ENCODE measurements around the gene CADPS. TPM values are rescaled to one million over a fixed set of nuclear protein-coding genes. Genes with fewer than 3 reads are reported as not detected.

Gene CADPS
- polyA plus RNA-seq (not detected in 3 replicates), polyA minus RNA-seq (not detected in 3 replicates)
- polyA plus RNA-seq (2011; ENCODE audit: low read depth), result not detected
- polyA plus RNA-seq (2011; cell fraction: cytosol; rRNA removed), result not detected in 2 replicates
- polyA plus RNA-seq (2011; cell fraction: nucleus; rRNA removed), result 0.04 and 0.38 TPM in 2 replicates
- not detected in 2 replicates for polyA plus RNA-seq (2012; ENCODE audit: low replicate concordance)
- polyA minus RNA-seq (2011; cell fraction: cytosol; rRNA and poly(A)+ RNA removed), result not detected
- polyA minus RNA-seq (2011; cell fraction: nucleus; rRNA and poly(A)+ RNA removed), result not detected in 2 replicates

DNA sequence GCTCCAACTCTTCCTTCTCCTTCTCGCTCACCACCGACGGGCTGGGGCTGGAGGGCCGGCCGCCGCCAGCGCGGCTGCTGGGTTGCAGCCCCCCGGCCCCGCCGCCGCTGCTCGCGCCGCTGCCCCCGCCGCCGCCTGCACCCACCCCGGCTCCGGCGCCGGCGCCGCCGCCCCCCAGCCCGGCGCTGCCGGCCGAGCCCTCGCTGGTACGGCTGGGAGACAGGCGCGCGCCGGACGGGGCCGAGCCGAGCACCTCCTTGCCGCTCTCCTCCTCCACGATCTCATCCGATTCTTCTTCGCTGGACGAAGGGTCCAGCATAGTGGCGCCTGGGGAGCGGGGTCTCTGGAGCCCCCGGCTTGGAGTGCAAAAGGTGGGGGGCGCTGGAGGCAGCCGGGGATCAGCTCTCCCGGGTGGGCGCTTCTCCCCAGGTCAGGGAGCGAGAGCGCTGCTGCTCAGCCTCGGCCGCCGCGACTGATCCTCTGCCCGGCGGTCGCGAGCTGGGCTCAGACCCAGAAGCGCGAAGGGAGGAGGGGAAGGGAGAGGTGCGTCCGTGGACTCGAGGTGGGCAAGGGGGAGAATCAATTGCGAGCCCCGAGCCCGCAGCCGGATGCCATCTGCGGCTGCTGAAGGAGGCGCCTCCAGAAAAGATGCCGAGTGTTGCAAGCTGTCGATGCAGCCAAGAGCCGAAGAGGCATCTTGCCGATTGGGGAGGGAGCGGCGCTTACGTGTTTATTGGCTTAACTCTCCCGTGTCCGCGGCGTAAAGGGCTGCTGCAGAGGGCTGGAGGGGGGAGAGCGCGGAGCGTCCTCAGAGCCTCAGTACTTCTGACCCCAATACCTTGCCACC lies at the start of gene CADPS:
Gene CADPS (minus strand): TSS at position 706 of the 847 bp plus-strand sequence. CDS start 387 bp downstream, at position 319.
- peaks cover 9% of the 10 kb centered on the region for H3K4me1 ChIP-seq (ENCODE audit: control insufficient read depth, extremely low read depth, insufficient read depth, low read length)
- DNase-seq (ENCODE audit: low read depth, low spot score) (no peak), FAIRE-seq (no peak)
- H3K4me3 ChIP-seq (ENCODE audit: control insufficient read depth in 2 of 3, extremely low read depth in 1 of 3, insufficient read depth in 2 of 3, low read depth in 1 of 3, low read length in 3 of 3), result peak within 1 kb of the TSS; percentile 27 to 35 (median 32)
- H3K36me3 ChIP-seq (ENCODE audit: control insufficient read depth in 2 of 2, extremely low read depth in 1 of 2, insufficient read depth in 2 of 2, low read length in 2 of 2), result no peaks in the 10 kb centered on the region
- dilution Hi-C loops (cut with MboI; ENCODE audit: extremely low pct_ligation_motif_present, low sequenced_read_pairs), result no loop called here
- H4K20me1 ChIP-seq (ENCODE audit: control insufficient read depth, extremely low read depth, insufficient read depth, low read length), result no peaks in the 10 kb centered on the region
- H3K27ac ChIP-seq (ENCODE audit: control insufficient read depth, insufficient read depth, low read length), result no peak within 1 kb of the TSS
- H3K9ac ChIP-seq (ENCODE audit: control insufficient read depth, extremely low read depth, insufficient read depth, low read length), result no peak within 1 kb of the TSS
- peaks cover 40% of the 10 kb centered on the region for H3K27me3 ChIP-seq (ENCODE audit: control insufficient read depth, extremely low read depth, insufficient read depth, low read length)
- H3K4me2 ChIP-seq (ENCODE audit: control insufficient read depth, extremely low read depth, insufficient read depth, low read depth, low read length), result peak within 1 kb of the TSS; percentile 56
- H2AFZ ChIP-seq (ENCODE audit: control insufficient read depth, low read length), result no peak within 1 kb of the TSS
- TF ChIP-seq CTCF (optimal IDR thresholded peaks at IDR 0.05 in 1 of 3, IDR thresholded peaks at IDR 0.05 in 1 of 3, conservative IDR thresholded peaks at IDR 0.05 in 1 of 3; ENCODE audit: extremely low read depth in 1 of 3, insufficient read depth in 2 of 3, low read length in 3 of 3), result no peak
- TF ChIP-seq EZH2 (IDR thresholded peaks at IDR 0.05; ENCODE audit: low read length), result peak; percentile 4
- no peaks in the 10 kb centered on the region for H3K79me2 ChIP-seq (ENCODE audit: control insufficient read depth, insufficient read depth, low read length)
- no peaks in the 10 kb centered on the region for H3K9me3 ChIP-seq (ENCODE audit: control insufficient read depth, low read depth, low read length)
- H3K9me1 ChIP-seq (ENCODE audit: control insufficient read depth, extremely low read depth, insufficient read depth, low read length), result no peaks in the 10 kb centered on the region

DNA sequence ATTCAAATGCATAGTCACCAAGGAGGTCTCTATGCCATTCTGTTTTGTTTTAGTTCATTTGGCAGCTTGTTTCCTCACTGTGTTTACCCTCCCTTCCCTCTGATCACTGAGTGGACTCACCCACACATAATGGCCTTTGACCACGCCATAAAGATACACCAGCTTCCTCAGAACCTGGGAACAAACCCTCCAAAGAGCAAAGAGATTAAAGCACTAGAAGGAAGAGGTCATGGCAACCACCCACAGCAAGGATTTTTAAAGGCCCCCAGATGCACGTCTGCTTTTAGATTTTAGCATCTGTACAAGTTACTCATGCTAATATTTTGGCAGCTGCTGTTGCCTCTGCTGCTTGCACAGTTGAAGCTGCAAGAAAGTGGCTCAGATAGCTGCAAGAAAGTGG lies 47.9 kb upstream of the CADPS start:
- no peak overlapping the region for H3K4me2 ChIP-seq (ENCODE audit: control insufficient read depth, extremely low read depth, insufficient read depth, low read depth, low read length)
- no peaks in the 10 kb centered on the region for H4K20me1 ChIP-seq (ENCODE audit: control insufficient read depth, extremely low read depth, insufficient read depth, low read length)
- no peak overlapping the region for H3K9ac ChIP-seq (ENCODE audit: control insufficient read depth, extremely low read depth, insufficient read depth, low read length)
- FAIRE-seq (no peak), DNase-seq (ENCODE audit: low read depth, low spot score) (no peak)
- H3K36me3 ChIP-seq (ENCODE audit: control insufficient read depth in 2 of 2, extremely low read depth in 1 of 2, insufficient read depth in 2 of 2, low read length in 2 of 2), result no peaks in the 10 kb centered on the region
- H3K9me1 ChIP-seq (ENCODE audit: control insufficient read depth, extremely low read depth, insufficient read depth, low read length), result no peaks in the 10 kb centered on the region
- H2AFZ ChIP-seq (ENCODE audit: control insufficient read depth, low read length), result no peak overlapping the region
- H3K27ac ChIP-seq (ENCODE audit: control insufficient read depth, insufficient read depth, low read length), result no peak overlapping the region
- dilution Hi-C loops (cut with MboI; ENCODE audit: extremely low pct_ligation_motif_present, low sequenced_read_pairs), result no loop called here
- H3K27me3 ChIP-seq (ENCODE audit: control insufficient read depth, extremely low read depth, insufficient read depth, low read length), result no peaks in the 10 kb centered on the region
- TF ChIP-seq CTCF (optimal IDR thresholded peaks at IDR 0.05 in 1 of 3, IDR thresholded peaks at IDR 0.05 in 1 of 3, conservative IDR thresholded peaks at IDR 0.05 in 1 of 3; ENCODE audit: extremely low read depth in 1 of 3, insufficient read depth in 2 of 3, low read length in 3 of 3) (no peak), EZH2 (IDR thresholded peaks at IDR 0.05; ENCODE audit: low read length) (no peak)
- no peaks in the 10 kb centered on the region for H3K9me3 ChIP-seq (ENCODE audit: control insufficient read depth, low read depth, low read length)
- H3K4me3 ChIP-seq (ENCODE audit: control insufficient read depth in 2 of 3, extremely low read depth in 1 of 3, insufficient read depth in 2 of 3, low read depth in 1 of 3, low read length in 3 of 3), result no peak overlapping the region
- H3K4me1 ChIP-seq (ENCODE audit: control insufficient read depth, extremely low read depth, insufficient read depth, low read length), result no peaks in the 10 kb centered on the region
- H3K79me2 ChIP-seq (ENCODE audit: control insufficient read depth, insufficient read depth, low read length), result no peaks in the 10 kb centered on the region
